GM21423 (cell line): ENCODE measurements around the gene COG5.

Experiments used
- ATAC-seq: cut with Tn5 transposase; IDR thresholded peaks from one replicate; pipeline ENCODE4 v1.9.1; 2021; ENCODE audit warnings: mild to moderate bottlenecking, moderate library complexity; ENCODE audit not compliant: unreplicated experiment

COG5 gene

DNA sequence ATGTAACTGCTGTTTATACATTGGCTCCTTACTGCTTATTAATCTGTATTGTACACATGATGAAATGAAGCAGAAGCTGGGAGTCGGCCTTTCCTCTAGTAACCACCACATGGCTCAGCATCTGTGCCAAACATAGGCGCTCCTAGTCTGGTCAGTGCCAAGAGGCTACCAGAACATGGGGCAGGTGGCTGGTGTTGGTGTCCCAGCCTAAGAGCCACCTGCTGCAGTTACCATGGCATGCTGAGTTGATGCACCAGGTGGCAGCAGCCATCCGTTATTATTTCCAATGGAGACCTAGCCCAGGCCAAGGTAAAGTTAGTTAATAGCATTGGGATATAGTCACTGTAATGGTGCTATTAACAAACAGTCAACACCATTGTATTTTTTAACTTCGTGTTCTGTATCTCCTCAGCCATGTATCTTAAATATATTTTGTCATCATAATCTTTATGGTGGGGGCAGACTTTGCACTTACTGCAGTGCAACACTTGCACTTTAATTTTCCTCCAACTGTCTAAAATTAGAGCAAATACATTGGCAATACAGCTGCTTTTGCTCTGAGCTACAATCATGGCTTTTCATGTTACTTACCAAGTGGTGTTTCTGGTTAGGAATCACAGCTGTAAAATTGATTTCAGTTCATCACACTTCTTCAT lies 361.8 kb downstream of the COG5 start:
- ATAC-seq = peak; percentile 67

DNA sequence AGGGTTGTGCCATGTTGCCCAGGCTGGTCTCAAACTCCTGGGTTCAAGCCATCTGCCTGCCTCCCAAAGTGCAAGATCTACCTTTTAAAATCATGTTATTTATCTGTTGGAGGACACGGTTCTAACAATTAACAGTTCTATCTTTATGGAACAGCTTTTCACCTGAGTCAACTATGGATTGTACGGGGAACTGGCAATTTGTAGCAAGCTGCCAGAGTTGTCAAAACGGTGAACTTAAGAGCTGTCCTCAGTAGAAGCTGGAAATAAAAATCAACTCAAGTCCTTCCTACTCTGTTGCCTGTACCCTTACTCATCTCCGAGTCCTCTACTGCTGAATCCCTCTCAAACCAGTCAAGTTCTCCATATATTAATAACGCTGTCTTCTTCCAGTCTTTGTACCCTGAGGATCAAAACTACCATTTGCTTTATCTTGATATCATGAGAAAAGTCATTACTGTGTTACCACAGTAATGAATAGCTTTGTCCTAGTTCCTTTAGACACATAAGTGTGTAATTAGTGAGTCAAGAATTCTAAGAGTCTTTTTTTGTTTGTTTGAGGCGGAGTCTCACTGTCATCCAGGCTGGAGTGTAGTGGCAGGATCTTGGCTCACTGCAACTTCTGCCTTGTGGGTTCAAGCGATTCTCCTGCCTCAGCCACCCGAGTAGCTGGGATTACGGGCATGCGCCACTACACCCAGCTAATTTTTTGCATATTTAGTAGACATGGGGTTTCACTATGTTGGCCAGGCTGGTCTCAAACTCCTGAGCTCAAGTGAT lies 366.7 kb downstream of the COG5 start:
- ATAC-seq = no peak

DNA sequence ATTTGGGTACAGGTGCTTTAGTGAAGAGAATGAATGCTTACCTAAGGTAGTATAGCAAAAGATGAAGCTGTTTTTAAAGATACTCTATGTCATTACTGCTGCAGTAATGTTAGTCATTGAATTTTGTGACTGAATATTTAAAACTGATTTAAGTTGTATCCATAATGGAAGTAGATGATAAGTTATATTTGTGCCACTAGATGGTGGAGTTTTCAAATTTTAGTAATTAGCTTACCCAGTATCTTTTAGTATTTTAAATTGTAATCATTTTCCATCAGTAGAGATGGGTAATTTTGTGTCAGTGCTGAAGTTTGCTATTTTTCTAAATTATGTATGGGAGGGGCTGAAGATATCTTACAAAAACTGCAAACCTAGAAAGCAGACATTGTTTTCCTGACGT lies 369.7 kb downstream of the COG5 start:
- no peak for ATAC-seq

DNA sequence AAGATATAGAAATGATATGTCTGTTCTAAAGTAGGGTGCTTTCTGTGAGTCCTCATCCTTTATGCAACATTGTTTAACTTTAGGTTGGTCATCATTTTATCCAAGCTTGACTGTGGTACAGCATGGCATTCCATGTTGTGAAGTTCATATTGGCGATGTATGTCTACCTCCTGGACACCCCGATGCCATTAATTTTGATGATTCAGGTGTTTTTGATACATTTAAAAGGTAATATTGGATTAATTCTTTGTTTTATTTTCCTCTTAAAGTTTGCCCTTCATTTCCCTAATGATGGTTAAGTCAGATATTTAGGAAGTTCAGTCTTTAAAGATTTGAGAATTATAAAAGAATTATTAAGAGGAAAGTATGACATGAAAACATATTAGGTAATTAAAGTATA lies 373.6 kb downstream of the COG5 start:
- ATAC-seq = no peak

DNA sequence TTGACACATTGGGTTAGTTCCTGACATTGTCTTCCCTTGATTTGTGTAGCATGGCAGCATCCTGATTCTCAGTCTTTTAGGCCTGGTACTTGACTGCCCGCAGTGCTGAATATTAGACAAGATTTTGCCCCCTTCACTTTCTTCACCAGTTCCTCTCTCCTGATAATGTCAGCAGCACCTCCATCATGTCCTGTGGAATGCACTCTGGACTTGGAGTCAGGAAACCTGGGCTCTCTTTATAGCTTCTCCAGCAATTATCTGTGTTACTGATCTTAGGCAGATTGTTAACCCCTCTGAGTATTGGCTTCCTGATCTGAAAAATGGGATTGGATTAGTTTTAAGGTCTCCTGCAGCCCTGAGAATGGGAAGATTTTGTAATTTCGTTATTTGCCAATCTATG lies 375.9 kb downstream of the COG5 start:
- ATAC-seq = no peak

DNA sequence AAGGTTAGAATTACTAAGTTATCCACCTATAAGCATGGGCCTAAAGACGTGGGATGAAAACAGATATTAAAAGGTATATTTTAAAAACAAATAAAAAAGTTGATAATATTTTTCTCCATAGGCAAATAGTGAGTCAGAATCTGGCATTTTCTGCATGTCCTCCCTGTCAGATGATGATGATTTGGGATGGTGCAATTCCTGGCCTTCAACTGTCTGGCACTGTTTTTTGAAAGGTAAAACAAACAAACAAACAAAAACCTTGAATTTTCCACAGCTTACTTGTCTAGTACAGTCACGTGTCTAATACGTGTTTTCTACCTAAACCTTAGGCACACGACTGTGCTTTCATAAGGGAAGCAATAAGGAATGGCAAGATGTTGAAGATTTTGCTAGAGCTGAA lies 377.5 kb downstream of the COG5 start:
- ATAC-seq = no peak

DNA sequence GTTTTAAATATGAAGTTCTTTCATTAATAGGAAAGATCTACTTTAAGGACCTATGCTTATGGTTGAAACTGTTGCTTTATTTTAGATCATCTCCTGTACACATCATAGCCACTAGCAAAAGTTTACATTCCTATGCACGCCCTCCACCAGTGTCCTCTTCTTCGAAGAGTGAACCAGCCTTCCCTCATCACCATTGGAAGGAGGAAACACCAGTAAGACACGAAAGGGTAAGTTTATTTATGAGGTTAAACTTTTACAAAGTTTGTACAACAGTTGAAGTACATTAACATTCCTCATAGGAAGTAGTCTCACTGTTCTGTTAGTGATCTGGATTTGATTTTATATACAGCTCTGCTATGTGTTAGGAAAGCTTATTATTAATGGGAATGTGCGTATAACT lies 378.0 kb downstream of the COG5 start:
- ATAC-seq = no peak

DNA sequence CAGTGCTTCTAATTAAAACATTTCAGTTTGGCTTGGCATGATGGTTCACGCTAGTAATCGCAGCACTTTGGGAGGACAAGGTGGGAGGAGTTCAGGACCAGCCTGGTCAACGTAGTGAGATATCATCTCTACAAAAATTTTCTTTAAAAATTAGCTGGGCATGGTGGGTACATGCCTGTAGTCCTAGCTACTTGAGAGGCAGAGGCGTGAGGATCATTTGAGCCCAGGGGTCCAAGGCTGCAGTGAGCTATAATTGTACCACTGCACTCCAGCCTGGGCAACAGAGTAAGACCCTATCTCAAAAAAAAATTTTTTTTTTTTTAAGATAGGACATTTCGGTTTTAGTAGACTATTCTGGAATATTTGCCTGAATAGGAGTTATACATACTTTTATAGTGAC lies 382.5 kb downstream of the COG5 start:
- no peak for ATAC-seq

DNA sequence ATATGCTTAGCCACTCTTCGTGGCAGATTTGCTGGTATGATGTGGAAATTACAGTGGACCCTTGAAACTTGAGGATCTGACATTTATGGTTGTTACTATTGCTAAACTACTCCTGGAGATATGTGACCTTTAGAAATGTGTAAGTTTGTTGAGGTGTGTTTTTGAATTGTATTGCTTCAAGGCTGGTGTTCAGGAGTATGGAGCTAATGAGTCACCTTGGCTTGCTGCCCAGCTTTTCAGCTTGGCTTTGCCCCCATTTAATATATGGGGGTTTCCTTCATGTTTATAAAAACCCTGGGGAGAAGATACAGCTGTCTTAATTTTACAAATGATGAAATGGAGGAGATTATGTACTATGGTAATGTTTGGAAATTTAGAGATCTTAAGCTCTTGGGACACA lies 383.3 kb downstream of the COG5 start:
- ATAC-seq = no peak

DNA sequence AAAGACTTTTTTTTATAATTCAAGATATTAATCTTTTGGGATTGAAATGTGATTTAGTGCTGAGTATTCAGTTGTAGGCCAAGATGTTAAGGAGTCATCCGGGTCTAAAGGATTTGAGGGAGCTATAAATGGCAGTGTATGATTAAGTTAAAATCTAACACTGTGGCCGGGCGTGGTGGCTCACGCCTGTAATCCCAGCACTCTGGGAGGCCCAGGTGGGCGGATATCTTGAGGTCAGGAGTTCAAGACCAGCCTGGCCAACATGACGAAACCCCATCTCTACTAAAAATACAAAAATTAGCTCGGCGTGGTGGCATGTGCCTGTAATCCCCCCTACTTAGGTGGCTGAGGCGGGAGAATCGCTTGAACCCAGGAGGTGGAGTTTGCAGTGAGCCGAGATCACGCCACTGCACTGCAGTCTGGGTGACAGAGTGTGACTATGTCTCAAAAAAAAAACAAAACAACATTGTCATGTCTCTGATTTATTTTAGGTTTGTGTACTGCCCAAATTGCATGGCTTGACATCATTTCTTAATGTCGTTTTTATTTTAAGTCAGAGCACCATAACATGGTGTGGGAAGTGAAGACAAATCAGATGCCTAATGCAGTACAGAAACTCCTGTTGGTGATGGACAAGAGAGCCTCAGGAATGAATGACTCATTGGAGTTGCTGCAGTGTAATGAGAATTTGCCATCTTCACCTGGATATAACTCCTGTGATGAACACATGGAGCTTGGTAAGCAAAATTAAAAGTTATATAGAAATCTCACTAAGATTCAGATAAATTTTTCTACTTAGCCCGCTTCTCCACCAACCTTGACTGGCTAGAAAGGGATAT lies 384.2 kb downstream of the COG5 start:
- ATAC-seq = no peak

DNA sequence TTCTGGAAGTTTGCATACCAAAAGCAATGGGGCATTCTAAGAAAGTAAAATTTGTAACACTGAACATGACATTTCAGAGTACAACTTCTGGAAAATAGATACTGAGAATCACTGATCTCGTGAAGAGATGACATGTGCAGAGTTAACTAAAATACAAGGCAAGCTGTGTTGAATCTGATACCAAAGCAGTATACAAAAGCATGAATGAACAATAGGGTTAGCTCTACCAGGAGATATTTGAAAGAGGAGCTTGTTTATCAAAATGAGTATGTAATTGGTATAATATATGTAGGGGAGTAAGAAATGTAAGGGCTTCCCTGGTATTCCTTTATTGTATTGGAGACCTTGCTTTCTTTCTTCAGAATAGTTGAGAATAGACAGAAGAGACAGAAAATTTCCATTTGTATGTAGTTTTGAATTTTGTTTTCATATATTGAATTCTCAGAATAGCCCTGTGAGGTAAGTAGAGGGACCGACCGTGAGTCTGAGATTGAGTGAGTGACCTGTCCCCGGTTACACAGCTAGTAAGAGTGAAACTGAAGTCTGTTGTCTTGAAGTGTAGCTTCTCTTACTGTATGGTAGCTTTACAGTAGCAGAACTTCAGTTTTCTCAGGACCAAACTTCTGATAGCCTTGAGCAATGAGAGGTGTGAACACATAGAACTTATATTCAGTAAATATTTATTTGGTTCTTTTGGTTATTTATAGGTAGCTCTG lies 389.9 kb downstream of the COG5 start:
- peak; percentile 42 for ATAC-seq

DNA sequence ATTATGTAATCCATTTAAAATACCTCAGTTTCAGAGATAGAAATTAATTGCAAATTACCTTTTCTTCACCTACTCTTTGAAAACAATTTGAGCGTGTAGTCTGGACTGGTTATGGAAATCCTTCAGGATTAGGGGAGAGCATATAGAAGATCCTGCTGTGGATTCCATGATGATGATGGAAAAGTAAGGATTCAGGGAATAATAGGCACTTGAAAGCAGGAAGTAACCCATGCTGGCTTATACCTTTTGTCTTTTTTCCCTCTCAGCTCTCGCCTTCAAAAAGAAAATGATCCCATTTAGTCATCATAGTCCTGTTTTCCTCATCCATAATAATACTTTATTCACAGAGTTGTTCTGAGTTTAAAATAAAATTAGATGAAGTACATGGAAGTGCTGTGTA lies 390.5 kb downstream of the COG5 start:
- ATAC-seq = no peak

DNA sequence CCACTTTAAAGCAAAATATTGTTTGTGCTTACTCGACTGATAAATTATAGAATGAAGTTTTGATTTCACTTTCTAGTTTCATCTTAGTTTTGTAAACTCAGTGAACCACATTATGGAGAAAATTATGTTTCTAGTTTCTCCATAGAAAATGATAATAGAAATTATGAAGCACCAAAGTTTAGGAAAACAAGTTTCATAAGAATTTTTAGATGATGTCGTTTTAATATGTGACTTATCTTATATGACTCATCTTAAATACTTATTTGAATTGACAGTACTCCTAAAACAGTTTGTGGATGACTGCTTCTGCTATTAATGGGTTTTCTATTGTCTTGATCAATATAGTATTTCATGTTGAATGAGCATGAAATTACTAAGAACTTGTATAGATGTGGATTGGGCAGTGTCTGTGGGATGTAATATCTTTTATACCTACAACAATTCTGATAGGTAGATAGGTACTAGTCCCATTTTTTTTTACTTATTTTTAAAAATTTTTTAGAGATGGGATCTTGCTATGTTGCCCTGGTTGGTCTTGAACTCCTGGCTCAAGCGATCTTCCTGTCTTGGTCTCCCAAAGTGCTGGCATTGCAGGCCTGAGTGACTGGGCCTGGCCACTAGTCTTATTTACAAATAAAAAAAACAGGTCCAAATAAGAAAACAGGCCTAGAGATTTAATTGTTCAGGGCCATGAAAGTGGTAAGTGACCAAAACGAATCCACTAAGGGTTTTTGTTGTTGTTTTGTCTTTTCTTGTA lies 391.3 kb downstream of the COG5 start:
- ATAC-seq = no peak

DNA sequence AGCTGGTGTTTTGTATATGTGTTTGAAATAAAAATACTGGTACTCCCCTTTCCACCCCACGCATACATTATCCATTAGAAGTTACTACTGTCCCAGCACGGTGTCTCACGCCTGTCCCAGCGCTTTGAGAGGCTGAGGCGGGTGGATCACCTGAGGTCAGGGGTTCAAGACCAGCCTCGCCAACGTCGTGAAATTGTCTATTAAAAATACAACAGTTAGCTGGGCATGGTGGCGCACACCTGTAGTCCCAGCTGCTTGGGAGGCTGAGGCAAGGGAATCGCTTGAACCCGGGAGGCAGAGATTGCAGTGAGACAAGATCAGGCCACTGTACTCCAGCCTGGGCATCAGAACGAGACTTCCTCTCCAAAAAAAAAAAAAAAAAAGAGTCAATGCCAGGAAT lies 392.2 kb downstream of the COG5 start:
- no peak for ATAC-seq

DNA sequence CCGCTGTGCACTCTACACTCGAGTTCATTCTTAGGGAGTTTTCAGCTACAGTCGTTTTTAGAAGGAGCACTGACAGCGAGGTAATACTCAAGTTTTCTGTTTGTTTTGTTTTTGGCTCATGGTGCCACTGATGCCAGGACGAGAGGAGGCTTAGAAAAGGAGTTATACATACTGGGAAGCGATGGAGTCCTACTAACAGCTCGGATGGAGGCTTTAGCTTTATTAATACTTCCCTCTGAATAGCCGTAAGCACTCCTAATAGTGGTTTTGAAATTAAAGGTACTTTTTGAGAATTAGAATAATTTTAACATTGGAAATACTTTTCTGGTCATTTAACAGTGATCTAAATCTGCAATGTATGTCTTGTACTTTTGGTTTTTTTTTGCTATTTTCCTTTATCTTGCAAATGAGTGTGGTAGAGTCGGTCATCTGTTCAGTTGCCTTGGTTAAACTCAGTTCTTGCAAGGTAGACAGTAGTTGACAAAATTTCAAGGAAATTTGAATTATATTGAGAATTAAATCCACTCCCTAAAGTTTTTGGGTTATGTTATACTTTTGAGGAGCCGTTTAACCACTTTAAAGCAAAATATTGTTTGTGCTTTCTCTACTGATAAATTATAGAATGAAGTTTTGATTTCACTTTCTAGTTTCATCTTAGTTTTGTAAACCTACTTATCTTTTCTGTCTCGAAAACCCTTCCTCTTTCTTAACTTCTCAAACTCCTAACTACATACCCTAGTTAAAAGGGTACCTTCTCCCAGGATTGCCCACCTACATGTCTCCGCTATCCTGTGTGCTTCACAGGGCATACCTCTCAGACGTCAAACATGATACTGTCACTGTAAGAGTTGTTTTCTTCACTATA lies 393.4 kb downstream of the COG5 start:
- no peak for ATAC-seq

DNA sequence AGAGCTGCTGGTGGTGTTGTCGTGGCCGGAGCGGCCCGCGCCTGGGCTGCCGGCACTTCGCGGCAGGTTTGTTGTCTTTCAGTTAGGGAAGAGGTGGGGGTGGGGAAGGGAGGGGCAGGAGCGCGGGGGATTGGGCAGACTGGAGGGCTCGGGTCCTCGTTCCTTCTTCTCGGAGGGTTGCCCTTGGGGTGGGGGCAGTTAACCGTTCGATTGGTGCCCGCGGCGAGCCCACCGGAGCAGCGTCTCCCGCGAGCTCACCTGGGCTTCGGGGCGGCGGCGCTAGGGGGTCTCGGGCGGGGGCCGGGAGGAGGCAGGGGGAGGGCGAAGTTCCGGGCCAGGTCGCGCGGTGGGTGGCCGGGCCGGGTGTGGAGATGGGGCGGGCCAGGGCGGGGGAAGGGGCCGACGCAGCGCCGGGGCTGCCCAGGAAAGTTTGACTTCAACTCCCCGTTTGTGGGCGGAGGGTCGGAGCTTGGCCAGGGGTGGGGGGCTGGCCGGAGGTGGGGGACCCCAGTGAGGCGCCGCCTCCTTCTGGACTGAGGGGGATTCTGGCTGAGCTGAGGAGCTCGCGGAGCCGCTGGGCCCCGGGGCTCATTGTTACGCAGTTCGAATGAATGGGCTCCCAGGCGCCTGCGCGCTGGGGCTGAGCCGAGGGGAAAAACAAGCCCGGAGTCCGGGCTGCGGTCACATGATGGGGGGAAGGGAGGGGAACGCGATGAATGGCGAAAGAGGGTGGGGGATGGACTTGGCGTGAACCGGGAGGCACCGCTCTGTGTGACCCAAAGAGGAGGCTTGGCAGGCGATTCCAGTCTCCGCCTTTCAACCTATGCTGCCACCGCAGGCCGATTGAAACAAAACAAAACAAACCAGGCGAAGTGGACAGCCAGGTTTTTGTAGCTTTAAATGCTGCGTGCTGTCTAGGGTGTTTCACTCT lies 394.3 kb downstream of the COG5 start:
- ATAC-seq = peak; percentile 26

DNA sequence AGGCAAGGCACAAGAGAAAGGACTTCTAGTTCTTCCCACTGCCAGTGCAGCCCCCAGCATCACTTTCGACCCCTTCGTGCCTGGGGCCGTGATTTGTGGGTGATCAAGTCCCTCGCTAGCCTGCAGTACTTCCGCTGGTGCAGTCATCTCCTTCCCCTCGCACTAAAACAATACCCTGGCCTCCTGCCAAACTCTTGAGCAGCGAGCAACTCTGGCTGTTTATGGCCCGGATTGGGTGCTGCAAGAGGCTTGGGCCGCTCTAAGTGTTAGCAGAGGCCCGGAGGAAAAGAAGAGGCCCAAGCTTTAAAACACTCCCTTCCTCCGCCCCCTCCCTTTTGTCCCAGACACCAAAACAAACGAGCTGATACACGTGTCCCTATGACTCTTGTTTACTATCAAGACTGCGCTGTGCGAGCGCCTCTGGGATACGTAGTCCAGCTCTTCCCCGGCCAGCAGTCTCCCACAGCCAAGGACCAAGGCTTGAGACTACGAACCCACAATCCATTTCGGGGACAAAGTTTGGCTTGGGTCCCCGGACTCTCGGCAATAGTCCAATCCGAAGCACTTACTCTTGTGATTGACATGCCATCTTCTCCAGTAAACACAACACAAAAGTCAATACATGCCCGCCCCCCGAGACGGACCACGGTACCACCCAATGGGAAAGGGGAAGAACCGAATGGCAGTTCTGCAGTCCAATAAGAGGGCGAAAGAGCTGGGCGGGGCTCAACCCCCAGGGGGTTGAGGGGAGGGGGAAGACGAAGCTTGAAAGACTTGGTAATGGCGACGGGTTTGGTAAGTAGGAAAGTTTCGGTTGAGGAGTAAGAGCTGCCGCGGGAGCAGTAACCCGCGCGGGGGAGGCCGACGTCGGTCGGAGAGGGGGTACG lies 395.2 kb downstream of the COG5 start, which contains the start of gene HBP1:
HBP1 (plus strand) TSS at position 771 of the 887 bp plus-strand sequence. CDS start 10,891 bp downstream, outside the sequence.
- peak; percentile 83 for ATAC-seq
